Ascending aorta (tissue), 2 donors: ENCODE measurements around the gene CDKN2AIP. TPM values are rescaled to one million over a fixed set of nuclear protein-coding genes. Genes with fewer than 3 reads are reported as not detected.
A peak's percentile ranks its signal among the peaks of the same experiment; 100 is the strongest.

Experiments used
- DNase-seq, 2 donors: peaks; one replicate each; pipeline ENCODE4 v3.0.0-alpha.2; 2019; ENCODE audit warnings: low spot score in 2 of 2
- H3K27ac ChIP-seq, 2 donors: fragments of 200-600 bp; sonication (generic); one replicate each; pipeline ENCODE4 v1.5.1; 2016 to 2017; ENCODE audit warnings: mild to moderate bottlenecking in 1 of 2
- H3K27me3 ChIP-seq: fragments of 200-600 bp; sonication (generic); one replicate; pipeline ENCODE4 v1.5.1; 2017
- H3K36me3 ChIP-seq, 2 donors: fragments of 200-600 bp; sonication (generic); one replicate each; pipeline ENCODE4 v1.5.1; 2016
- H3K4me1 ChIP-seq, 2 donors: fragments of 200-600 bp; sonication (generic); one replicate each; pipeline ENCODE4 v1.5.1; 2016 to 2017; ENCODE audit warnings: mild to moderate bottlenecking in 1 of 2
- H3K4me3 ChIP-seq, 2 donors: fragments of 200-600 bp; sonication (generic); one replicate each; pipeline ENCODE4 v1.5.1; 2016 to 2017; ENCODE audit warnings: mild to moderate bottlenecking in 1 of 2
- H3K9me3 ChIP-seq, 2 donors: fragments of 200-600 bp; sonication (generic); one replicate each; pipeline ENCODE4 v1.5.1; 2016
- CTCF ChIP-seq, 3 experiments: fragments of 200-600 bp in 2 of 3; fragments of 450-650 bp in 1 of 3; sonication (generic) in 2 of 3; IDR thresholded peaks; one replicate each; pipeline ENCODE4 v1.5.1; 2016 to 2019; ENCODE audit warnings: antibody characterized with exemption in 3 of 3, mild to moderate bottlenecking in 1 of 3, moderate library complexity in 1 of 3
- intact Hi-C: fragments of 100-400 bp; cut with DNase I; formaldehyde crosslinking; loops from one replicate; pipeline ENCODE4 v1.15.1; 2023
- total RNA-seq: library from RNA; depleted of rRNA; stranded (reverse); fragments of >200 nt; gene quantifications from one replicate; pipeline ENCODE4 v1.1.0, GENCODE V29; 2016

CDKN2AIP gene
- total RNA-seq, 1 donor from 2014 or later = 34.5 TPM

GRCh38 chr4:183398298-183399125 lies 45.9 kb upstream of the CDKN2AIP start:
- peak in 1 of 2 donors; percentile 78 for DNase-seq
- intact Hi-C loops = no loop called here
- H3K36me3 ChIP-seq = no peaks in the 10 kb centered on the region

DNA sequence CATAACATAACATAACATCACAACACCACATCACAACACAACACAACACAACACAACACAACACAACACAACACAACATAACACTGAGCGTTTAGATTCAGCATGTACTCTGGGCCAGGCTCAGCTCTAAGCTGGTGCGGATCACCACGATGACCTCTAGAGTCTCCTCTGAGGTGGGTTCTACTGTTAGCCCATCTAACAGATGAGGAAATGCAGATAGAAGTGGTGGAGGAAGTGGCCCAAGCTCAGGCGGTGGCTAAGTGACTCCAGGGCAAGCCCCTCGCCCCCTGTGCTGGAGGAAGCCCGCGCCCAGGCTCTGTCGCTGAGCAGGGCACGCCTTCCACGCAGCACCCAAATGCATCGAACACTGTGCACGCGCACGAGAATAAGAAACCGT lies 45.3 kb upstream of the CDKN2AIP start:
- no peaks in the 10 kb centered on the region for H3K36me3 ChIP-seq
- DNase-seq = no peak
- H3K27me3 ChIP-seq = no peaks in the 10 kb centered on the region
- H3K4me3 ChIP-seq = peak overlapping the region; percentile 72 to 78
- intact Hi-C loops = no loop called here
- no peak overlapping the region for H3K27ac ChIP-seq
- peaks cover 0 to 7% of the 10 kb centered on the region in 2 donors for H3K4me1 ChIP-seq
- no peak for TF ChIP-seq CTCF (IDR thresholded peaks at IDR 0.05)
- H3K9me3 ChIP-seq = no peaks in the 10 kb centered on the region

More at GRCh38 chr4:183398298-183399125, 45.9 kb upstream of the CDKN2AIP start:
- peak; percentile 37 to 55 (median 41) for TF ChIP-seq CTCF (IDR thresholded peaks at IDR 0.05)
- H3K4me1 ChIP-seq = peaks cover 0 to 7% of the 10 kb centered on the region in 2 donors
- H3K27ac ChIP-seq = peak overlapping the region in 1 of 2 donors; percentile 41
- no peaks in the 10 kb centered on the region for H3K27me3 ChIP-seq
- H3K9me3 ChIP-seq = no peaks in the 10 kb centered on the region
- H3K4me3 ChIP-seq = peak overlapping the region; percentile 72 to 78

GRCh38 chr4:183399616-183400015 lies 44.8 kb upstream of the CDKN2AIP start:
- Histone ChIP-seq H3K9me3 (no peaks in the 10 kb centered on the region), H3K27ac (no peak overlapping the region), H3K4me1 (peaks cover 0 to 7% of the 10 kb centered on the region in 2 donors), H3K36me3 (no peaks in the 10 kb centered on the region), H3K27me3 (no peaks in the 10 kb centered on the region), H3K4me3 (no peak overlapping the region)
- no peak for DNase-seq
- no peak for TF ChIP-seq CTCF (IDR thresholded peaks at IDR 0.05)
- intact Hi-C loops = loop anchor here (10.0 kb wide), 1 partner anchor 325 kb away; no protein-coding TSS in a partner anchor

GRCh38 chr4:183400035-183400434 lies 44.4 kb upstream of the CDKN2AIP start:
- DNase-seq = no peak
- Histone ChIP-seq H3K4me1 (peaks cover 0 to 7% of the 10 kb centered on the region in 2 donors), H3K9me3 (no peaks in the 10 kb centered on the region), H3K36me3 (no peaks in the 10 kb centered on the region), H3K27ac (no peak overlapping the region), H3K4me3 (no peak overlapping the region), H3K27me3 (no peaks in the 10 kb centered on the region)
- no peak for TF ChIP-seq CTCF (IDR thresholded peaks at IDR 0.05)
- intact Hi-C loops = loop anchor here (10.0 kb wide), 1 partner anchor 325 kb away; no protein-coding TSS in a partner anchor

GRCh38 chr4:183401473-183401872 lies 43.0 kb upstream of the CDKN2AIP start:
- H3K4me3 ChIP-seq = no peak overlapping the region
- no peaks in the 10 kb centered on the region for H3K9me3 ChIP-seq
- H3K36me3 ChIP-seq = no peaks in the 10 kb centered on the region
- no peak overlapping the region for H3K27ac ChIP-seq
- H3K27me3 ChIP-seq = no peaks in the 10 kb centered on the region
- no peak for DNase-seq
- peaks cover 0 to 7% of the 10 kb centered on the region in 2 donors for H3K4me1 ChIP-seq
- intact Hi-C loops = loop anchor here (10.0 kb wide), 1 partner anchor 327 kb away; no protein-coding TSS in a partner anchor
- no peak for TF ChIP-seq CTCF (IDR thresholded peaks at IDR 0.05)
